GM12878 (cell line): Measurements from ENCODE around the gene B3GALT6. TPM values are rescaled to one million over a fixed set of nuclear protein-coding genes. Genes with fewer than 3 reads are reported as not detected.

ENCODE experiments used
- ATAC-seq: fragments of 200-7000 bp; cut with Tn5 transposase; 3 replicates; pipeline ENCODE4 v1.9.1; 2020; ENCODE audit warnings: mild to moderate bottlenecking, moderate library complexity
- BruUV-seq: library from RNA; stranded (reverse); fragments of 400-500 nt; replicated peaks from 2 replicates; lab custom pipeline; 2021; lab: Mats Ljungman, UMichigan
- CTCF ChIA-PET: fragments of 300-600 bp; sonication (Branson Sonifier 250); formaldehyde crosslinking; extraction: SDS; loops from one replicate; lab custom pipeline; 2021; ENCODE audit warnings: inconsistent platforms; lab: Yijun Ruan, JAX
- POLR2A ChIA-PET: fragments of 350-600 bp; formaldehyde crosslinking; extraction: SDS; loops from one replicate; lab custom pipeline; 2021; ENCODE audit warnings: inconsistent platforms; lab: Charles Lee
- RAD21 ChIA-PET: fragments of 300-600 bp; sonication (Branson Sonifier 250); formaldehyde crosslinking; loops from one replicate; lab custom pipeline; 2023; ENCODE audit warnings: antibody characterized with exemption; ENCODE audit not compliant: unreplicated experiment; lab: Charles Lee
- SMC1A ChIA-PET: fragments of 300-600 bp; sonication (Branson Sonifier 250); formaldehyde crosslinking; loops from one replicate; lab custom pipeline; 2023; ENCODE audit not compliant: unreplicated experiment, uncharacterized antibody; lab: Charles Lee
- DNase-seq: peaks from one replicate; pipeline ENCODE4 v3.0.0-alpha.2; 2011; ENCODE audit warnings: low read depth, low spot score
- FAIRE-seq: peaks from 3 replicates; lab custom pipeline; 2011; peaks lifted over from hg19 to GRCh38; lab: Jason Lieb, UNC
- H2AFZ ChIP-seq: 2 replicates; pipeline ENCODE4 v1.6.0; 2011; ENCODE audit warnings: low read depth, low read length, control low read depth; ENCODE audit not compliant: control insufficient read depth
- H3K27ac ChIP-seq: 2 replicates; pipeline ENCODE4 v1.5.1; 2011; ENCODE audit warnings: control low read depth; ENCODE audit not compliant: control insufficient read depth, insufficient read depth
- H3K27me3 ChIP-seq, 2 experiments: replicated peaks in 1 of 2; 2 replicates each; pipeline versions ENCODE4 v1.6.0 to v1.6.1; 2011; ENCODE audit warnings: low read length in 1 of 2; ENCODE audit not compliant: control insufficient read depth in 2 of 2, insufficient read depth in 2 of 2
- H3K36me3 ChIP-seq, 2 experiments: 2 replicates each; pipeline ENCODE4 v1.5.1; 2011; ENCODE audit warnings: low read length in 1 of 2; ENCODE audit not compliant: control insufficient read depth in 2 of 2, insufficient read depth in 2 of 2
- H3K4me1 ChIP-seq: 2 replicates; pipeline ENCODE4 v1.6.1; 2011; ENCODE audit warnings: mild to moderate bottlenecking, low read length, moderate library complexity, mixed read lengths; ENCODE audit not compliant: control insufficient read depth, insufficient read depth
- H3K4me2 ChIP-seq: 2 replicates; pipeline ENCODE4 v1.6.0; 2011; ENCODE audit warnings: control low read depth; ENCODE audit not compliant: control insufficient read depth, insufficient read depth
- H3K4me3 ChIP-seq: fragments of 200-600 bp; sonication (generic); 2 replicates; pipeline ENCODE4 v1.5.1; 2016
- H3K79me2 ChIP-seq: 2 replicates; pipeline ENCODE4 v1.6.0; 2011; ENCODE audit warnings: low read length; ENCODE audit not compliant: control insufficient read depth, insufficient read depth
- H3K9ac ChIP-seq: 2 replicates; pipeline ENCODE4 v1.8.0; 2011; ENCODE audit warnings: low read length, control low read depth, mixed read lengths; ENCODE audit not compliant: control insufficient read depth, insufficient read depth
- H3K9me3 ChIP-seq: replicated peaks from 3 replicates; pipeline ENCODE4 v1.5.1; 2011; ENCODE audit warnings: mild to moderate bottlenecking, low read length; ENCODE audit not compliant: control insufficient read depth, insufficient read depth
- H4K20me1 ChIP-seq: 2 replicates; pipeline ENCODE4 v1.6.0; 2011; ENCODE audit not compliant: control insufficient read depth, insufficient read depth
- EED ChIP-seq: sonication (generic); IDR thresholded peaks from 2 replicates; pipeline ENCODE4 v1.6.1; 2016; ENCODE audit warnings: antibody characterized with exemption, low read depth
- EP300 ChIP-seq, 2 experiments: fragments of 150-350 bp in 1 of 2; IDR thresholded peaks; 2 replicates each; pipeline ENCODE4 v1.6.1; 2011 to 2012; ENCODE audit warnings: low read depth in 2 of 2, low read length in 2 of 2, borderline replicate concordance in 1 of 2, improper control_type of control experiment in 1 of 2, inconsistent platforms in 1 of 2; ENCODE audit not compliant: control insufficient read depth in 1 of 2
- HDAC2 ChIP-seq: fragments of 200-600 bp; sonication (generic); IDR thresholded peaks from 2 replicates; pipeline ENCODE4 v1.6.1; 2017
- MEF2B ChIP-seq: fragments of 450-650 bp; IDR thresholded peaks from 2 replicates; pipeline ENCODE4 v1.6.1; 2018; ENCODE audit warnings: mild to moderate bottlenecking, moderate library complexity; ENCODE audit not compliant: partially characterized antibody, poor library complexity, severe bottlenecking
- MTA3 ChIP-seq: IDR thresholded peaks from 2 replicates; pipeline ENCODE4 v1.6.1; 2012; ENCODE audit warnings: low read length, inconsistent platforms, borderline replicate concordance
- MXI1 ChIP-seq: fragments of 150-350 bp; IDR thresholded peaks from 2 replicates; pipeline ENCODE4 v1.6.1; 2011; ENCODE audit warnings: low read depth, mild to moderate bottlenecking, inconsistent platforms, low read length, improper control_type of control experiment
- NRF1 ChIP-seq: conservative IDR thresholded peaks from 2 replicates; pipeline ENCODE4 v1.6.1; 2011; ENCODE audit warnings: mild to moderate bottlenecking, low read depth, low read length, improper control_type of control experiment
- RUNX3 ChIP-seq: IDR thresholded peaks from 2 replicates; pipeline ENCODE4 v1.6.1; 2012; ENCODE audit warnings: low read length, inconsistent platforms
- TARDBP ChIP-seq: IDR thresholded peaks from 2 replicates; pipeline ENCODE4 v1.6.1; 2016; ENCODE audit warnings: borderline replicate concordance
- TBL1XR1 ChIP-seq: IDR thresholded peaks from 2 replicates; pipeline ENCODE4 v1.6.1; 2012; ENCODE audit warnings: low read depth, low read length, improper control_type of control experiment
- ZNF217 ChIP-seq: fragments of 450-650 bp; IDR thresholded peaks from 2 replicates; pipeline ENCODE4 v1.6.1; 2017; ENCODE audit warnings: antibody characterized with exemption, mild to moderate bottlenecking
- WGBS: methylation state at CpG from one replicate; pipeline ENCODE4 v1.1.6; 2016; ENCODE audit warnings: low lambda C conversion rate; ENCODE audit not compliant: insufficient replicate concordance, insufficient coverage; ENCODE audit errors: missing lambda C conversion rate; 5-methylcytosine and 5-hydroxymethylcytosine counted together
- in situ Hi-C: fragments of 300-500 bp; cut with MboI; formaldehyde crosslinking; loops from 9 replicates; pipeline ENCODE4 v1.14.3; 2018; ENCODE audit warnings: mixed read lengths
- intact Hi-C: fragments of 100-400 bp; cut with micrococcal nuclease; formaldehyde crosslinking; loops from one replicate; pipeline ENCODE4 v1.14.2; 2022; ENCODE audit not compliant: unreplicated experiment
- polyA plus RNA-seq, 11 experiments: library from polyadenylated mRNA; depleted of rRNA in 4 of 11; unstranded in 6 of 11; stranded (reverse) in 5 of 11; fragments of >200 nt; fragmentation: Nextera tagmentation in 4 of 11; fragmentation: Illumina TruSeq in 1 of 11; extraction: Ambion mirVana in 4 of 11; extraction: Trizol in 1 of 11; gene quantifications; 1 replicate in 1 of 11; 2 replicates in 10 of 11; pipeline versions ENCODE4 v1.2.1 to v1.2.3, GENCODE V29; 2011 to 2016; ENCODE audit warnings: inconsistent platforms in 2 of 11, missing spikeins in 2 of 11, low read depth in 1 of 11
- total RNA-seq, 4 experiments: library from RNA; depleted of rRNA in 3 of 4; stranded (reverse); fragments of >200 nt in 3 of 4; fragmentation: Illumina TruSeq in 1 of 4; extraction: Trizol in 1 of 4; gene quantifications; 2 replicates each; pipeline versions ENCODE4 v1.2.1 to v1.2.3, GENCODE V29; 2013 to 2021
- TF ChIP-seq, protein P1 (sequence below): IDR thresholded peaks from 2 replicates; pipeline ENCODE4 v1.6.1; 2012; ENCODE audit warnings: mild to moderate bottlenecking, low read depth, low read length
- TF ChIP-seq, protein P2 (sequence below): IDR thresholded peaks from 2 replicates; pipeline ENCODE4 v1.6.1; 2011; ENCODE audit warnings: low read depth, mild to moderate bottlenecking, low read length, moderate library complexity, borderline replicate concordance; ENCODE audit errors: extremely low read depth
- TF ChIP-seq, protein P3 (sequence below): fragments of 450-650 bp; IDR thresholded peaks from 2 replicates; pipeline ENCODE4 v1.6.1; 2017; ENCODE audit warnings: mild to moderate bottlenecking, moderate library complexity

The B3GALT6 gene
- total and polyA plus RNA-seq, 10 of the 15 experiments (the other 5 are each of a cell fraction or from before 2014, with no cell fraction given), result 0.53 to 20.8 (median 4.5) TPM

DNA sequence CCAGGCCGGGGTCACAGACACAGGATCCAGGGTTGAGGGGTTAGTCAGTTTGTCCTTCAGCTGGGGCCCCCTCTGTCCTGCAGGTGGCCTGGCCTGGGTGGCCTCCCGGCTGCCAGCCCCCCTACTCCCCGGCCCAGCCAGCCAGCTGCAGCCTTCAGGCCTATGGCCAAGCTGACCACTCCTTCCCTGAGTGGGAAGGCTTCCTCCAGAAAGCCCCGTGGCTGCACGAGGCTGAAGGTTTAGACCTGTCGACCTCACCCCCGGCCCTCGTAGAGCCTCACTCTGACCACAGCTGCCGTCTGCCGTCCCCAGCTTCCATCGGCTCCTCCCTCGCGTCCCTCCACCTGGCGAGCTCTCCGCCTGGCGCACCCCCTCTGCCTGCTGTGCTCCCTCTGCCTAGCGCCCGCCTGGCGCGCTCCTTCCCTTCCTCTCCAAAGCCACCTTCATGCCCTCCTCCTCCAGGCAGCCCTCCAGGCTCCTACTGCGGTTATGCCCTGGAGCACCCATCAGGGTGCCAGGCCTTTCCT is 48.8 kb upstream of the B3GALT6 start:
- H3K9me3 ChIP-seq, result no peaks in the 10 kb centered on the region
- SMC1A ChIA-PET, result no interaction called here
- in situ Hi-C loops (no loop called here), intact Hi-C loops (no loop called here)
- no peaks in the 10 kb centered on the region; a peak in 1 of 4 replicates for H3K27me3 ChIP-seq
- no peak overlapping the region for H3K9ac ChIP-seq
- CTCF ChIA-PET, result no interaction called here
- no peak overlapping the region for H2AFZ ChIP-seq
- H3K4me1 ChIP-seq, result no peaks in the 10 kb centered on the region
- WGBS, result 59% methylated on average over 19 of the region's 21 CpGs
- H3K79me2 ChIP-seq, result no peaks in the 10 kb centered on the region
- H3K27ac ChIP-seq, result no peak overlapping the region
- FAIRE-seq (no peak), DNase-seq (no peak), ATAC-seq (no peak)
- no TSS peak for BruUV-seq
- RAD21 ChIA-PET, result no interaction called here
- H3K36me3 ChIP-seq, result no peaks in the 10 kb centered on the region
- no peak overlapping the region for H3K4me2 ChIP-seq
- H3K4me3 ChIP-seq, result no peak overlapping the region
- no peaks in the 10 kb centered on the region for H4K20me1 ChIP-seq
- POLR2A ChIA-PET, result no interaction called here
- TF ChIP-seq TBL1XR1 (no peak), NRF1 (no peak), MXI1 (no peak), TARDBP (no peak), HDAC2 (no peak), ZNF217 (no peak), EED (no peak), MTA3 (no peak), RUNX3 (no peak), MEF2B (no peak), EP300 (IDR thresholded peaks at IDR 0.05; ENCODE audit: borderline replicate concordance in 1 of 2, control insufficient read depth in 1 of 2, low read depth in 2 of 2, low read length in 2 of 2) (no peak)
- TF ChIP-seq, protein P1, sequence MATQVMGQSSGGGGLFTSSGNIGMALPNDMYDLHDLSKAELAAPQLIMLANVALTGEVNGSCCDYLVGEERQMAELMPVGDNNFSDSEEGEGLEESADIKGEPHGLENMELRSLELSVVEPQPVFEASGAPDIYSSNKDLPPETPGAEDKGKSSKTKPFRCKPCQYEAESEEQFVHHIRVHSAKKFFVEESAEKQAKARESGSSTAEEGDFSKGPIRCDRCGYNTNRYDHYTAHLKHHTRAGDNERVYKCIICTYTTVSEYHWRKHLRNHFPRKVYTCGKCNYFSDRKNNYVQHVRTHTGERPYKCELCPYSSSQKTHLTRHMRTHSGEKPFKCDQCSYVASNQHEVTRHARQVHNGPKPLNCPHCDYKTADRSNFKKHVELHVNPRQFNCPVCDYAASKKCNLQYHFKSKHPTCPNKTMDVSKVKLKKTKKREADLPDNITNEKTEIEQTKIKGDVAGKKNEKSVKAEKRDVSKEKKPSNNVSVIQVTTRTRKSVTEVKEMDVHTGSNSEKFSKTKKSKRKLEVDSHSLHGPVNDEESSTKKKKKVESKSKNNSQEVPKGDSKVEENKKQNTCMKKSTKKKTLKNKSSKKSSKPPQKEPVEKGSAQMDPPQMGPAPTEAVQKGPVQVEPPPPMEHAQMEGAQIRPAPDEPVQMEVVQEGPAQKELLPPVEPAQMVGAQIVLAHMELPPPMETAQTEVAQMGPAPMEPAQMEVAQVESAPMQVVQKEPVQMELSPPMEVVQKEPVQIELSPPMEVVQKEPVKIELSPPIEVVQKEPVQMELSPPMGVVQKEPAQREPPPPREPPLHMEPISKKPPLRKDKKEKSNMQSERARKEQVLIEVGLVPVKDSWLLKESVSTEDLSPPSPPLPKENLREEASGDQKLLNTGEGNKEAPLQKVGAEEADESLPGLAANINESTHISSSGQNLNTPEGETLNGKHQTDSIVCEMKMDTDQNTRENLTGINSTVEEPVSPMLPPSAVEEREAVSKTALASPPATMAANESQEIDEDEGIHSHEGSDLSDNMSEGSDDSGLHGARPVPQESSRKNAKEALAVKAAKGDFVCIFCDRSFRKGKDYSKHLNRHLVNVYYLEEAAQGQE, result no peak
- TF ChIP-seq, protein P2, sequence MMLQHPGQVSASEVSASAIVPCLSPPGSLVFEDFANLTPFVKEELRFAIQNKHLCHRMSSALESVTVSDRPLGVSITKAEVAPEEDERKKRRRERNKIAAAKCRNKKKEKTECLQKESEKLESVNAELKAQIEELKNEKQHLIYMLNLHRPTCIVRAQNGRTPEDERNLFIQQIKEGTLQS, result no peak
- TF ChIP-seq, protein P3, sequence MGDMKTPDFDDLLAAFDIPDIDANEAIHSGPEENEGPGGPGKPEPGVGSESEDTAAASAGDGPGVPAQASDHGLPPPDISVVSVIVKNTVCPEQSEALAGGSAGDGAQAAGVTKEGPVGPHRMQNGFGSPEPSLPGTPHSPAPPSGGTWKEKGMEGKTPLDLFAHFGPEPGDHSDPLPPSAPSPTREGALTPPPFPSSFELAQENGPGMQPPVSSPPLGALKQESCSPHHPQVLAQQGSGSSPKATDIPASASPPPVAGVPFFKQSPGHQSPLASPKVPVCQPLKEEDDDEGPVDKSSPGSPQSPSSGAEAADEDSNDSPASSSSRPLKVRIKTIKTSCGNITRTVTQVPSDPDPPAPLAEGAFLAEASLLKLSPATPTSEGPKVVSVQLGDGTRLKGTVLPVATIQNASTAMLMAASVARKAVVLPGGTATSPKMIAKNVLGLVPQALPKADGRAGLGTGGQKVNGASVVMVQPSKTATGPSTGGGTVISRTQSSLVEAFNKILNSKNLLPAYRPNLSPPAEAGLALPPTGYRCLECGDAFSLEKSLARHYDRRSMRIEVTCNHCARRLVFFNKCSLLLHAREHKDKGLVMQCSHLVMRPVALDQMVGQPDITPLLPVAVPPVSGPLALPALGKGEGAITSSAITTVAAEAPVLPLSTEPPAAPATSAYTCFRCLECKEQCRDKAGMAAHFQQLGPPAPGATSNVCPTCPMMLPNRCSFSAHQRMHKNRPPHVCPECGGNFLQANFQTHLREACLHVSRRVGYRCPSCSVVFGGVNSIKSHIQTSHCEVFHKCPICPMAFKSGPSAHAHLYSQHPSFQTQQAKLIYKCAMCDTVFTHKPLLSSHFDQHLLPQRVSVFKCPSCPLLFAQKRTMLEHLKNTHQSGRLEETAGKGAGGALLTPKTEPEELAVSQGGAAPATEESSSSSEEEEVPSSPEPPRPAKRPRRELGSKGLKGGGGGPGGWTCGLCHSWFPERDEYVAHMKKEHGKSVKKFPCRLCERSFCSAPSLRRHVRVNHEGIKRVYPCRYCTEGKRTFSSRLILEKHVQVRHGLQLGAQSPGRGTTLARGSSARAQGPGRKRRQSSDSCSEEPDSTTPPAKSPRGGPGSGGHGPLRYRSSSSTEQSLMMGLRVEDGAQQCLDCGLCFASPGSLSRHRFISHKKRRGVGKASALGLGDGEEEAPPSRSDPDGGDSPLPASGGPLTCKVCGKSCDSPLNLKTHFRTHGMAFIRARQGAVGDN, result no peak
